ENCODE measurements around the gene ABCC1. TPM values are rescaled to one million over a fixed set of nuclear protein-coding genes. Genes with fewer than 3 reads are reported as not detected.

The ABCC1 gene
- total and polyA plus RNA-seq, 2 donors from 2014 or later = 4.6 to 29.7 TPM

GRCh38 chr16:16030449-16030848 is 81.0 kb downstream of the ABCC1 start:
- peak overlapping the region in 1 of 2 donors; percentile 50 for H3K27ac ChIP-seq (ENCODE audit: low read depth in 2 of 2, low read length in 2 of 2)
- no peak overlapping the region for H3K9ac ChIP-seq (ENCODE audit: low read length in 3 of 3)
- H3K4me3 ChIP-seq (ENCODE audit: low read length in 3 of 3) = no peak overlapping the region
- TF ChIP-seq CTCF (IDR thresholded peaks at IDR 0.05; ENCODE audit: borderline replicate concordance, extremely low read depth, insufficient read depth) = no peak
- intact Hi-C loops (cut with DNase I) = no loop called here
- H3K36me3 ChIP-seq (ENCODE audit: control insufficient read depth in 2 of 3, insufficient read depth in 3 of 3, low read length in 3 of 3) = no peaks in the 10 kb centered on the region
- no peak for DNase-seq
- H3K9me3 ChIP-seq (ENCODE audit: control insufficient read depth in 2 of 3, insufficient read depth in 1 of 3, low read length in 3 of 3) = no peaks in the 10 kb centered on the region
- no peaks in the 10 kb centered on the region for H3K27me3 ChIP-seq (ENCODE audit: control insufficient read depth, insufficient read depth, low read length)
- no peak for FAIRE-seq
- H3K4me1 ChIP-seq (ENCODE audit: control insufficient read depth in 2 of 3, insufficient read depth in 2 of 3, low read depth in 1 of 3, low read length in 3 of 3) = peaks cover 0 to 6% (median 4%) of the 10 kb centered on the region in 3 donors

GRCh38 chr16:16031401-16031800 is 82.0 kb downstream of the ABCC1 start:
- Histone ChIP-seq H3K27ac (ENCODE audit: low read depth in 2 of 2, low read length in 2 of 2) (no peak overlapping the region), H3K36me3 (ENCODE audit: control insufficient read depth in 2 of 3, insufficient read depth in 3 of 3, low read length in 3 of 3) (peaks cover 0 to 3% (median under 1%) of the 10 kb centered on the region in 3 donors), H3K4me3 (ENCODE audit: low read length in 3 of 3) (no peak overlapping the region), H3K9me3 (ENCODE audit: control insufficient read depth in 2 of 3, insufficient read depth in 1 of 3, low read length in 3 of 3) (no peaks in the 10 kb centered on the region), H3K27me3 (ENCODE audit: control insufficient read depth, insufficient read depth, low read length) (no peaks in the 10 kb centered on the region), H3K4me1 (ENCODE audit: control insufficient read depth in 2 of 3, insufficient read depth in 2 of 3, low read depth in 1 of 3, low read length in 3 of 3) (peaks cover 0 to 6% (median 4%) of the 10 kb centered on the region in 3 donors), H3K9ac (ENCODE audit: low read length in 3 of 3) (no peak overlapping the region)
- TF ChIP-seq CTCF (IDR thresholded peaks at IDR 0.05; ENCODE audit: borderline replicate concordance, extremely low read depth, insufficient read depth) = no peak
- no peak for FAIRE-seq
- intact Hi-C loops (cut with DNase I) = no loop called here
- DNase-seq = no peak

- Histone ChIP-seq H3K36me3 (ENCODE audit: control insufficient read depth in 2 of 3, insufficient read depth in 3 of 3, low read length in 3 of 3) (peaks cover 0 to 11% (median 2%) of the 10 kb centered on the region in 3 donors), H3K4me3 (ENCODE audit: low read length in 3 of 3) (no peak overlapping the region), H3K4me1 (ENCODE audit: control insufficient read depth in 2 of 3, insufficient read depth in 2 of 3, low read depth in 1 of 3, low read length in 3 of 3) (peaks cover 0 to 6% (median 4%) of the 10 kb centered on the region in 3 donors), H3K9ac (ENCODE audit: low read length in 3 of 3) (no peak overlapping the region), H3K27me3 (ENCODE audit: control insufficient read depth, insufficient read depth, low read length) (no peaks in the 10 kb centered on the region), H3K27ac (ENCODE audit: low read depth in 2 of 2, low read length in 2 of 2) (no peak overlapping the region), H3K9me3 (ENCODE audit: control insufficient read depth in 2 of 3, insufficient read depth in 1 of 3, low read length in 3 of 3) (no peaks in the 10 kb centered on the region)
- intact Hi-C loops (cut with DNase I) = no loop called here
- FAIRE-seq (no peak), DNase-seq (no peak)
- TF ChIP-seq CTCF (IDR thresholded peaks at IDR 0.05; ENCODE audit: borderline replicate concordance, extremely low read depth, insufficient read depth) = no peak
Observed at GRCh38 chr16:16032271-16032979, 83.0 kb downstream of the ABCC1 start.

Data from kidney (tissue), 14 donors.